Testis (tissue), 3 donors: ENCODE data around the gene DKK3. TPM values are rescaled to one million over a fixed set of nuclear protein-coding genes. Genes with fewer than 3 reads are reported as not detected.

Source experiments
- DNase-seq: peaks from one replicate; pipeline ENCODE4 v3.0.0-alpha.2; 2019
- H3K27ac ChIP-seq, 2 donors: fragments of 200-600 bp; sonication (generic); one replicate each; pipeline ENCODE4 v1.5.1; 2019
- H3K27me3 ChIP-seq: fragments of 200-600 bp; sonication (generic); one replicate; pipeline ENCODE4 v1.5.1; 2019
- H3K36me3 ChIP-seq: fragments of 200-600 bp; sonication (generic); one replicate; pipeline ENCODE4 v1.5.1; 2017; ENCODE audit warnings: low read depth; ENCODE audit errors: missing control alignments
- H3K4me1 ChIP-seq: fragments of 200-600 bp; sonication (generic); one replicate; pipeline ENCODE4 v1.5.1; 2019
- H3K4me3 ChIP-seq, 2 donors: fragments of 200-600 bp; sonication (generic); one replicate each; pipeline ENCODE4 v1.5.1; 2017 to 2019
- H3K9me3 ChIP-seq: fragments of 200-600 bp; sonication (generic); one replicate; pipeline ENCODE4 v1.5.1; 2017
- CTCF ChIP-seq, 3 experiments: fragments of 450-650 bp in 2 of 3; fragments of 200-600 bp in 1 of 3; sonication (generic) in 1 of 3; IDR thresholded peaks; one replicate each; pipeline ENCODE4 v1.5.1; 2016 to 2019; ENCODE audit warnings: antibody characterized with exemption in 3 of 3, mild to moderate bottlenecking in 2 of 3, moderate library complexity in 1 of 3
- POLR2A ChIP-seq: fragments of 450-650 bp; IDR thresholded peaks from one replicate; pipeline ENCODE4 v1.6.1; 2017; ENCODE audit warnings: antibody characterized with exemption, mild to moderate bottlenecking, moderate library complexity
- WGBS, 2 donors: methylation state at CpG; one replicate each; pipeline ENCODE4 v1.1.5; 2018; 5-methylcytosine and 5-hydroxymethylcytosine counted together
- intact Hi-C: fragments of 100-400 bp; cut with DNase I; formaldehyde crosslinking; loops from one replicate; pipeline ENCODE4 v1.15.1; 2023; ENCODE audit warnings: low total_unique reads
- polyA plus RNA-seq: library from polyadenylated mRNA; stranded (reverse); fragments of 350-450 nt; fragmentation: Illumina TruSeq; extraction: RNeasy Lipid Tissue Mini Kit (QIAGEN cat#74804); gene quantifications from one replicate; pipeline ENCODE4 v1.2.3, GENCODE V29; 2014; ENCODE audit warnings: low read depth, low replicate concordance; ENCODE audit not compliant: insufficient read depth
- total RNA-seq, 2 donors: library from RNA; depleted of rRNA; stranded (reverse); fragments of >200 nt; gene quantifications; one replicate each; pipeline ENCODE4 v1.2.3, GENCODE V29; 2016

DKK3 gene
- total and polyA plus RNA-seq, 3 donors from 2014 or later = 185 to 392 (median 236) TPM

- intact Hi-C loops = loop anchor here (5.0 kb wide), 1 partner anchor 184 kb away; no protein-coding TSS in a partner anchor
- no peak overlapping the region for H3K4me3 ChIP-seq
- peaks cover 13% of the 10 kb centered on the region for H3K4me1 ChIP-seq
- no peak for DNase-seq
- TF ChIP-seq CTCF (IDR thresholded peaks at IDR 0.05) (no peak), POLR2A (no peak)
- H3K36me3 ChIP-seq = no peaks in the 10 kb centered on the region
- WGBS, 2 donors = 94 to 96% methylated on average over 10 to 15 of the region's 15 CpGs
- H3K27ac ChIP-seq = no peak overlapping the region
- no peaks in the 10 kb centered on the region for H3K9me3 ChIP-seq
- no peaks in the 10 kb centered on the region for H3K27me3 ChIP-seq
Observed at GRCh38 chr11:12052676-12053605, 44.5 kb upstream of the DKK3 start.

- intact Hi-C loops = loop anchor here (5.0 kb wide), 1 partner anchor 186 kb away; no protein-coding TSS in a partner anchor
- Histone ChIP-seq H3K36me3 (no peaks in the 10 kb centered on the region), H3K9me3 (no peaks in the 10 kb centered on the region), H3K4me1 (peaks cover 21% of the 10 kb centered on the region), H3K27ac (peak overlapping the region; percentile 1 to 52), H3K27me3 (no peaks in the 10 kb centered on the region), H3K4me3 (no peak overlapping the region)
- no peak for DNase-seq
- WGBS, 2 donors = 77 to 85% methylated on average over 6 of the region's 6 CpGs
- no peak for TF ChIP-seq POLR2A
- TF ChIP-seq CTCF (IDR thresholded peaks at IDR 0.05) = no peak
Observed at GRCh38 chr11:12051287-12051662, 42.8 kb upstream of the DKK3 start.

GRCh38 chr11:12050470-12051286 is 42.3 kb upstream of the DKK3 start:
- no peak overlapping the region for H3K4me3 ChIP-seq
- TF ChIP-seq CTCF (IDR thresholded peaks at IDR 0.05) (no peak), POLR2A (no peak)
- WGBS, 2 donors = 50 to 57% methylated on average over 7 to 10 of the region's 10 CpGs
- H3K9me3 ChIP-seq = no peaks in the 10 kb centered on the region
- no peaks in the 10 kb centered on the region for H3K36me3 ChIP-seq
- intact Hi-C loops = loop anchor here (5.0 kb wide), 1 partner anchor 187 kb away; no protein-coding TSS in a partner anchor
- no peak for DNase-seq
- no peaks in the 10 kb centered on the region for H3K27me3 ChIP-seq
- peak overlapping the region; percentile 1 to 52 for H3K27ac ChIP-seq
- H3K4me1 ChIP-seq = peaks cover 21% of the 10 kb centered on the region

- H3K36me3 ChIP-seq = no peaks in the 10 kb centered on the region
- intact Hi-C loops = loop anchor here (5.0 to 10.0 kb wide), 3 partner anchors 114 to 244 kb away; no protein-coding TSS in a partner anchor
- no peak overlapping the region for H3K4me3 ChIP-seq
- no peak for DNase-seq
- no peaks in the 10 kb centered on the region for H3K9me3 ChIP-seq
- H3K4me1 ChIP-seq = peaks cover 21% of the 10 kb centered on the region
- TF ChIP-seq CTCF (IDR thresholded peaks at IDR 0.05) (no peak), POLR2A (no peak)
- 95 to 96% methylated on average over 18 of the region's 18 CpGs for WGBS, 2 donors
- no peaks in the 10 kb centered on the region for H3K27me3 ChIP-seq
- no peak overlapping the region for H3K27ac ChIP-seq
Observed at GRCh38 chr11:12048936-12049790, 40.7 kb upstream of the DKK3 start.
